ENCODE measurements around the gene UPB1.

The UPB1 gene

DNA sequence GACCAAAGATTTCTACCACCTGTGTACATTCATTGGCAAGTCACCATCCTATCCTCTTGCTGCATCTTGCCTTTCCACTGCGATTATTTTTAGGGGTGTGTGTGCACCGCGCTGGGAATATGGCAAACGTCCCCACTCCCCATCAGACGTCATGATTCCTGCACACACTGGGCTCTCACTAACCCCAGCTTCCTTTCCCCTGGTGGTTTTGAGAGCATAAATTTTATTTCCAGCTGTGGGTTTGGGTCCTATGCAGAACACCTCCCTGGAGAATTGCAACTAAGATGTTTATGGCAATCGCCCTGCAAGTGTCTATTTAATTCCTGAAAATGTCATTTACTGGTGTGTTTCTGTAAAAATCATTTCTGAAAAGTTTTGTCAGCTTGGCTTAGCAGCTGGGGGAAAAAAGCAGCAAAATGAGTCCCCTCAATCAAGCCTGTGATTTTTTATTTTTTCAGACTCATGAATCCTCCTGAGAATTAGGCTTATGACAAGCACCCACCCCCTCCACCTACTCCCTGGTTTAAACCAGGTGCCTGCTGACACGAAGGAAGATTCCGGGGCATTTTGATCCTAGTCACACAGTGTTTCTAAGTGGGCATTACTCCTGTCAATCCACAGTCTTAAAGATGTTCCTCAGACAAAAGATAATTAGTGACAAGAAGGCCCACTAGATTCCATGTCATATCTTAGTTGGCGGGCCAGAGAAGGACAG is 23.8 kb downstream of the UPB1 start:
- TF ChIP-seq, protein P1, sequence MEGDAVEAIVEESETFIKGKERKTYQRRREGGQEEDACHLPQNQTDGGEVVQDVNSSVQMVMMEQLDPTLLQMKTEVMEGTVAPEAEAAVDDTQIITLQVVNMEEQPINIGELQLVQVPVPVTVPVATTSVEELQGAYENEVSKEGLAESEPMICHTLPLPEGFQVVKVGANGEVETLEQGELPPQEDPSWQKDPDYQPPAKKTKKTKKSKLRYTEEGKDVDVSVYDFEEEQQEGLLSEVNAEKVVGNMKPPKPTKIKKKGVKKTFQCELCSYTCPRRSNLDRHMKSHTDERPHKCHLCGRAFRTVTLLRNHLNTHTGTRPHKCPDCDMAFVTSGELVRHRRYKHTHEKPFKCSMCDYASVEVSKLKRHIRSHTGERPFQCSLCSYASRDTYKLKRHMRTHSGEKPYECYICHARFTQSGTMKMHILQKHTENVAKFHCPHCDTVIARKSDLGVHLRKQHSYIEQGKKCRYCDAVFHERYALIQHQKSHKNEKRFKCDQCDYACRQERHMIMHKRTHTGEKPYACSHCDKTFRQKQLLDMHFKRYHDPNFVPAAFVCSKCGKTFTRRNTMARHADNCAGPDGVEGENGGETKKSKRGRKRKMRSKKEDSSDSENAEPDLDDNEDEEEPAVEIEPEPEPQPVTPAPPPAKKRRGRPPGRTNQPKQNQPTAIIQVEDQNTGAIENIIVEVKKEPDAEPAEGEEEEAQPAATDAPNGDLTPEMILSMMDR (conservative IDR thresholded peaks at IDR 0.05; ENCODE audit: control insufficient read depth, insufficient read depth, low read depth, low read length), result no peak
- no peak for DNase-seq (ENCODE audit: low read depth)
- H3K4me3 ChIP-seq (ENCODE audit: control insufficient read depth, low read depth, low read length), result no peak overlapping the region

DNA sequence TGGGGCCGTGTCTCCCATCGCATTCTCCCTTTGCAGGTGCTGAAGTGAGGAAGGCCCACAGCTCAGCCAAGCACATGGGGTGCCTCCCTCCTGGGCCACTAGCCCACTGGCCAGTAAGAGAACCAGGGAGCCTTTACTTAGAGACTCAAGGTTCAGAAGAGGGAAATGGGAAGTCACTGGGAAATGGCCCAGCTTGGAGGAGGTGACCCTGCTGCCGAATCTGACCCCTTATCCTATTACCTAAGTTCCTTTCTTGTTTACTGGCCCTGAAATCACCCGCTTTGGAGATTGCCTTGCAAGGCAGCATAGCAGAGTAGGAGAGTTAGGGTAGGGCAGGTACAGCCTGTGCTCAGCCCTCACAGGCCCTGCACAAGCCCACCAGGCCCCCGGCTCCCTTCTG is 24.4 kb downstream of the UPB1 start:
- no peak for DNase-seq (ENCODE audit: low read depth)
- TF ChIP-seq, protein P1 (conservative IDR thresholded peaks at IDR 0.05; ENCODE audit: control insufficient read depth, insufficient read depth, low read depth, low read length), result no peak
- H3K4me3 ChIP-seq (ENCODE audit: control insufficient read depth, low read depth, low read length), result no peak overlapping the region

DNA sequence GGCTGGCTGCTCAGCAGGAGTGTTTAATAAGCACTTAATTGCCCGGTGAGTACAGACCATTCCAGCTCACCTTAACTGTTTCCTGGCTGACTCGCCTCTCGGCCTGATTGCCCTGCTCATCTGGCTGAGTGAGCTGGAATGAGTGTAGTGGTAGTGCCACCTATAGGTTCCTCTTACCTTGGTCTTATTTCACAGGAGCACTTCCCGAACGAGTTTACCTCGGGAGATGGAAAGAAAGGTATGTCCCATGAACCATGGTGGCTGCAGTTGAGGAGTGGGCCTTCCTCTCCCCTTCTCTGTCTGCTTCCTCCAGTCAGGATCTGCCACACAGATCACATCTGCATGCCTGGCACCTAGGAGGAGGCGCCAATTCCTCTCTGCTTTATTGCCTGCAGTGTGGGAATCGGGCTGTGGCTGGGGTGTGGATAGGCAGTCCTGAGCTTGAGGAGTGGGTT is 26.7 kb downstream of the UPB1 start:
- TF ChIP-seq, protein P1 (conservative IDR thresholded peaks at IDR 0.05; ENCODE audit: control insufficient read depth, insufficient read depth, low read depth, low read length), result peak; percentile 44
- no peak overlapping the region for H3K4me3 ChIP-seq (ENCODE audit: control insufficient read depth, low read depth, low read length)
- peak; percentile 51 for DNase-seq (ENCODE audit: low read depth)

DNA sequence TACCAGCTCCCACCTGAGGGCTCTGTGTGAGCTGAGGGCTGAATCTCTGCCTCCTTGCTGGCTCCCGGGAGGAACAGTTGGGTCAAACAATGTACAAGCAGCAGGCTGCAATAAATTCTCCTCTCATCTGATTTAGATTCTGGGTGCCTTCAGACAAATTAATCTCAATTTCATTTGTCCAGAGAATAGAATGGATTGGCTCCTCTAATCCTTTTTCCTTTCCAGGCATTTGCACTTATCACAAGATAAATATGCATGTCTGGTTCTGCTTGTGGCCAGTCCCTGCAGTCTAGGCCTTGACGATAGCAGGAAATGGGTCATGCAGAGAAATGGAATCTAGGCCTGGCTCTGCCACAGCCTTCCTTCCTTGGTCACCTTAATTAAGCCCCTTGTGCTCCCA is 28.7 kb downstream of the UPB1 start:
- DNase-seq (ENCODE audit: low read depth), result peak; percentile 11
- no peak overlapping the region for H3K4me3 ChIP-seq (ENCODE audit: control insufficient read depth, low read depth, low read length)
- TF ChIP-seq, protein P1 (conservative IDR thresholded peaks at IDR 0.05; ENCODE audit: control insufficient read depth, insufficient read depth, low read depth, low read length), result no peak

DNA sequence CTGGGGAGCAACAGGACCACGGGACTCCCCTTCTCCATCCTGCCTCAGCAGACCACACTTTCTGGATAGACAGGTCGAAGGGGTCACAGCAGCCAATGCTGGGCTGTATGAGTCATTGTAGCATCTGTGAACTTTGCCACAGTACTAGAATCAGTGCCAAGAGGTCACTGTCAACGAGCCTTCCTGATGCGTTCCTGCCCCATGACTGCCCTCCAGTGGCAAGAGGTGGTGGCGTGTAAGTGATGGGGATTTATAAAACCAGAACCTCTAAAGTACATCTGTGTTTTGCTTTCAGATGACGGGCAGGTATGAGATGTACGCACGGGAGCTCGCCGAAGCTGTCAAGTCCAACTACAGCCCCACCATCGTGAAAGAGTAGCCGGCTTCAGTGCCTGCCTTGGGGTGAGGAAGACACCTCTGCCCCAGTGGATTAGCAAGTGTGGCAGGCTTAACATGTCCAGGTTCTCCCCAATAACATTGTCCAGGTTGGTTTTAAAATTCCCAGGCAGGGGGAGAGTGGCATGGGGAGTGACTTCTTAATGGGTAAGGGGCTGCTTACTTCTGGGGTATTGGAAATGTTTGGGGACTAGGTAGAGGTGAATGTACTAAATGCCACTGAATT is 30.4 kb downstream of the UPB1 start:
- peak; percentile 82 for DNase-seq (ENCODE audit: low read depth)
- TF ChIP-seq, protein P1 (conservative IDR thresholded peaks at IDR 0.05; ENCODE audit: control insufficient read depth, insufficient read depth, low read depth, low read length), result peak; percentile 97

DNA sequence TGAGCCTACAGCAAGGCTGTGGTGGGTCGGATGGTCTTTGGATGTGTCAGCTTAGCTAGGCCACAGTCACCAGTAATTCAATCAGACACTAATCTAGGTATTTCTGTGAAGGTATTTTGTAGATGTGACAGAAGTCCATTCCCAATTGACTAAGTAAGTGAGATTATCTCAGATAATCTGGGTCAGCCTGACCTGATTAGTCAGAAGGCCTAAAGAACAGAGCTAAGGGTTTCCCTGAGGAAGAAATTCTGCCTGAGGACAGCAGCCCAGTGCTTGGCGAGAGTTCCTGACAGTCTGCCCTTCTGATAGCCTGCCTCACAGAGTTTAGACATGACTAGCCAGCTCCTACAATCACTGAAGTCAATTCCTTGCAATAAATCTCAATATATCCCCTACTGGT is 31.1 kb downstream of the UPB1 start:
- TF ChIP-seq, protein P1 (conservative IDR thresholded peaks at IDR 0.05; ENCODE audit: control insufficient read depth, insufficient read depth, low read depth, low read length), result no peak
- DNase-seq (ENCODE audit: low read depth), result no peak
- H3K4me3 ChIP-seq (ENCODE audit: control insufficient read depth, low read depth, low read length), result no peak overlapping the region

More for the DNA sequence above, 30.4 kb downstream of the UPB1 start:
- no peak overlapping the region for H3K4me3 ChIP-seq (ENCODE audit: control insufficient read depth, low read depth, low read length)
